Caco-2 (cell line): Measurements from ENCODE around the gene SH3BGRL3. TPM values are rescaled to one million over a fixed set of nuclear protein-coding genes. Genes with fewer than 3 reads are reported as not detected.

ENCODE experiments used
- BruUV-seq: library from RNA; stranded (reverse); fragments of 400-500 nt; replicated peaks from 2 replicates; lab custom pipeline; 2021; lab: Mats Ljungman, UMichigan
- CTCF ChIA-PET: fragments of 300-600 bp; sonication (Branson Sonifier 250); formaldehyde crosslinking; loops from one replicate; lab custom pipeline; 2022; ENCODE audit warnings: antibody characterized with exemption; lab: Charles Lee
- POLR2A ChIA-PET: fragments of 300-600 bp; sonication (Branson Sonifier 250); formaldehyde crosslinking; loops from one replicate; lab custom pipeline; 2022; ENCODE audit warnings: antibody characterized with exemption; lab: Charles Lee
- DNase-seq, 2 experiments: peaks; one replicate each; pipeline versions ENCODE4 v3.0.0 to v3.0.0-alpha.2; 2020 to 2022
- H3K27me3 ChIP-seq: replicated peaks from 2 replicates; pipeline ENCODE4 v1.6.0; 2011; ENCODE audit warnings: low read length; ENCODE audit not compliant: control insufficient read depth, insufficient read depth
- H3K36me3 ChIP-seq: 2 replicates; pipeline ENCODE4 v1.5.1; 2011; ENCODE audit warnings: low read length; ENCODE audit not compliant: control insufficient read depth, insufficient read depth
- H3K4me1 ChIP-seq: fragments of 250-450 bp; sonication (Bioruptor Pico); 2 replicates; pipeline ENCODE4 v1.5.1; 2020; ENCODE audit warnings: mild to moderate bottlenecking
- H3K4me3 ChIP-seq: 2 replicates; pipeline ENCODE4 v1.5.1; 2011; ENCODE audit warnings: low read depth, mild to moderate bottlenecking, control low read depth, low read length
- H3K9me3 ChIP-seq: fragments of 250-450 bp; sonication (Bioruptor Pico); 2 replicates; pipeline ENCODE4 v1.5.1; 2020; ENCODE audit warnings: mild to moderate bottlenecking, moderate library complexity
- H3K27ac Mint-ChIP-seq: one replicate; pipeline ENCODE4 v1.8.0; 2022; ENCODE audit warnings: mixed read lengths; ENCODE audit not compliant: unreplicated experiment
- H3K27me3 Mint-ChIP-seq: one replicate; pipeline ENCODE4 v1.8.0; 2022; ENCODE audit warnings: mixed read lengths; ENCODE audit not compliant: insufficient read depth, unreplicated experiment
- H3K36me3 Mint-ChIP-seq: one replicate; pipeline ENCODE4 v1.8.0; 2022; ENCODE audit warnings: mild to moderate bottlenecking, mixed read lengths; ENCODE audit not compliant: insufficient read depth, unreplicated experiment
- H3K4me1 Mint-ChIP-seq: one replicate; pipeline ENCODE4 v1.8.0; 2022; ENCODE audit warnings: low read depth, mixed read lengths; ENCODE audit not compliant: unreplicated experiment
- H3K4me3 Mint-ChIP-seq: one replicate; pipeline ENCODE4 v1.8.0; 2022; ENCODE audit warnings: mild to moderate bottlenecking, moderate library complexity, mixed read lengths; ENCODE audit not compliant: unreplicated experiment
- H3K9me3 Mint-ChIP-seq: one replicate; pipeline ENCODE4 v1.8.0; 2022; ENCODE audit warnings: mixed read lengths; ENCODE audit not compliant: unreplicated experiment
- CTCF ChIP-seq, 2 experiments: fragments of 200-600 bp in 1 of 2; IDR thresholded peaks; 1 replicate in 1 of 2; 2 replicates in 1 of 2; pipeline versions ENCODE4 v1.5.1 to v1.8.0; 2011 to 2022; ENCODE audit warnings: antibody characterized with exemption in 1 of 2, control low read depth in 1 of 2, inconsistent platforms in 1 of 2, low read depth in 1 of 2, low read length in 1 of 2, mild to moderate bottlenecking in 1 of 2, moderate library complexity in 1 of 2; ENCODE audit not compliant: insufficient read depth in 1 of 2, severe bottlenecking in 1 of 2, unreplicated experiment in 1 of 2
- intact Hi-C: fragments of 100-400 bp; cut with micrococcal nuclease; formaldehyde crosslinking; loops from one replicate; pipeline ENCODE4 v1.10.0; 2022; ENCODE audit not compliant: unreplicated experiment
- total RNA-seq: library from RNA; stranded (reverse); gene quantifications from 2 replicates; pipeline ENCODE4 v1.2.3, GENCODE V29; 2022

SH3BGRL3 gene
- total RNA-seq, 1 experiment from 2014 or later, result 73.4 TPM

GRCh38 chr1:26259005-26259404 lies 20.9 kb upstream of the SH3BGRL3 start:
- Histone ChIP-seq H3K36me3 (no peaks in the 10 kb centered on the region; the same call in 1 of the 2 replicates), H3K9me3 (no peaks in the 10 kb centered on the region), H3K4me3 (no peak overlapping the region), H3K4me1 (no peaks in the 10 kb centered on the region), H3K27me3 (no peaks in the 10 kb centered on the region)
- ChIA-PET CTCF (no interaction called here), POLR2A (no interaction called here)
- Mint-ChIP-seq H3K4me3 (no peak overlapping the region), H3K4me1 (no peaks in the 10 kb centered on the region), H3K27me3 (no peaks in the 10 kb centered on the region), H3K27ac (no peak overlapping the region), H3K36me3 (peaks cover 49% of the 10 kb centered on the region), H3K9me3 (no peaks in the 10 kb centered on the region)
- no peak for DNase-seq
- intact Hi-C loops, result no loop called here
- TF ChIP-seq CTCF (IDR thresholded peaks at IDR 0.05; ENCODE audit: insufficient read depth in 1 of 2, low read depth in 1 of 2, low read length in 1 of 2, severe bottlenecking in 1 of 2, unreplicated experiment in 1 of 2), result no peak
- BruUV-seq, result no TSS peak

- no TSS peak for BruUV-seq
- no peak for TF ChIP-seq CTCF (IDR thresholded peaks at IDR 0.05; ENCODE audit: insufficient read depth in 1 of 2, low read depth in 1 of 2, low read length in 1 of 2, severe bottlenecking in 1 of 2, unreplicated experiment in 1 of 2)
- no peak overlapping the region for H3K4me3 ChIP-seq
- H3K27me3 ChIP-seq, result no peaks in the 10 kb centered on the region
- H3K4me1 ChIP-seq, result no peaks in the 10 kb centered on the region
- no peak overlapping the region for H3K4me3 Mint-ChIP-seq
- H3K4me1 Mint-ChIP-seq, result no peaks in the 10 kb centered on the region
- no peaks in the 10 kb centered on the region; the same call in 1 of the 2 replicates for H3K36me3 ChIP-seq
- intact Hi-C loops, result no loop called here
- H3K36me3 Mint-ChIP-seq, result peaks cover 52% of the 10 kb centered on the region
- no peak overlapping the region for H3K27ac Mint-ChIP-seq
- H3K9me3 ChIP-seq, result no peaks in the 10 kb centered on the region
- no peaks in the 10 kb centered on the region for H3K9me3 Mint-ChIP-seq
- ChIA-PET CTCF (no interaction called here), POLR2A (no interaction called here)
- no peaks in the 10 kb centered on the region for H3K27me3 Mint-ChIP-seq
- DNase-seq, result no peak
Observed at GRCh38 chr1:26259578-26259977, 20.3 kb upstream of the SH3BGRL3 start.

- H3K4me1 ChIP-seq, result no peaks in the 10 kb centered on the region
- Mint-ChIP-seq H3K4me1 (no peaks in the 10 kb centered on the region), H3K9me3 (peaks cover under 1% of the 10 kb centered on the region), H3K27me3 (no peaks in the 10 kb centered on the region), H3K27ac (no peak overlapping the region), H3K4me3 (no peak overlapping the region), H3K36me3 (peaks cover 56% of the 10 kb centered on the region)
- no peak overlapping the region for H3K4me3 ChIP-seq
- no peaks in the 10 kb centered on the region; the same call in 1 of the 2 replicates for H3K36me3 ChIP-seq
- no peak for DNase-seq
- POLR2A ChIA-PET, result no interaction called here
- H3K27me3 ChIP-seq, result no peaks in the 10 kb centered on the region
- no peak for TF ChIP-seq CTCF (IDR thresholded peaks at IDR 0.05; ENCODE audit: insufficient read depth in 1 of 2, low read depth in 1 of 2, low read length in 1 of 2, severe bottlenecking in 1 of 2, unreplicated experiment in 1 of 2)
- no peaks in the 10 kb centered on the region; the same call in 1 of the 2 replicates for H3K9me3 ChIP-seq
- intact Hi-C loops, result no loop called here
- no TSS peak for BruUV-seq
- CTCF ChIA-PET, result interaction anchor here (1.1 kb wide), 1 partner anchor 13 kb away, joined by 3 read pairs; no protein-coding TSS in a partner anchor
Observed at GRCh38 chr1:26263212-26263611, 16.7 kb upstream of the SH3BGRL3 start.
